PFSK-1 (cell line): ENCODE measurements around the gene LRP6.

Experiments
- FOXP2 ChIP-seq: optimal IDR thresholded peaks from 2 replicates; pipeline ENCODE3; 2011; ENCODE audit warnings: borderline replicate concordance, control low read depth, inconsistent platforms; ENCODE audit not compliant: insufficient read depth; ENCODE audit errors: extremely low read length, extremely low read depth
- POLR2AphosphoS5 ChIP-seq: IDR thresholded peaks from 2 replicates; pipeline ENCODE4 v1.6.1; 2012; ENCODE audit warnings: low read depth, mild to moderate bottlenecking, control low read depth, low read length, moderate library complexity
- REST ChIP-seq, 2 experiments: IDR thresholded peaks; 2 replicates each; pipeline versions ENCODE4 v1.6.1 to v1.8.0; 2011 to 2012; ENCODE audit warnings: low read depth in 2 of 2, low read length in 2 of 2, control low read depth in 1 of 2, inconsistent platforms in 1 of 2, mild to moderate bottlenecking in 1 of 2, moderate library complexity in 1 of 2; ENCODE audit not compliant: insufficient read depth in 1 of 2
- SIN3A ChIP-seq: IDR thresholded peaks from 2 replicates; pipeline ENCODE4 v1.6.1; 2012; ENCODE audit warnings: mild to moderate bottlenecking, low read length, moderate library complexity, borderline replicate concordance; ENCODE audit not compliant: insufficient read depth
- TAF1 ChIP-seq: IDR thresholded peaks from 2 replicates; pipeline ENCODE4 v1.6.1; 2012; ENCODE audit warnings: low read length, control low read depth, borderline replicate concordance; ENCODE audit not compliant: insufficient read depth

LRP6 gene

GRCh38 chr12:12191008-12191407, 75.8 kb downstream of the LRP6 start:
- no peak for TF ChIP-seq SIN3A
- TF ChIP-seq TAF1: no peak
- TF ChIP-seq FOXP2: no peak
- no peak for TF ChIP-seq REST (IDR thresholded peaks at IDR 0.05; ENCODE audit: insufficient read depth in 1 of 2, low read depth in 2 of 2, low read length in 2 of 2)
- TF ChIP-seq POLR2AphosphoS5: no peak

DNA sequence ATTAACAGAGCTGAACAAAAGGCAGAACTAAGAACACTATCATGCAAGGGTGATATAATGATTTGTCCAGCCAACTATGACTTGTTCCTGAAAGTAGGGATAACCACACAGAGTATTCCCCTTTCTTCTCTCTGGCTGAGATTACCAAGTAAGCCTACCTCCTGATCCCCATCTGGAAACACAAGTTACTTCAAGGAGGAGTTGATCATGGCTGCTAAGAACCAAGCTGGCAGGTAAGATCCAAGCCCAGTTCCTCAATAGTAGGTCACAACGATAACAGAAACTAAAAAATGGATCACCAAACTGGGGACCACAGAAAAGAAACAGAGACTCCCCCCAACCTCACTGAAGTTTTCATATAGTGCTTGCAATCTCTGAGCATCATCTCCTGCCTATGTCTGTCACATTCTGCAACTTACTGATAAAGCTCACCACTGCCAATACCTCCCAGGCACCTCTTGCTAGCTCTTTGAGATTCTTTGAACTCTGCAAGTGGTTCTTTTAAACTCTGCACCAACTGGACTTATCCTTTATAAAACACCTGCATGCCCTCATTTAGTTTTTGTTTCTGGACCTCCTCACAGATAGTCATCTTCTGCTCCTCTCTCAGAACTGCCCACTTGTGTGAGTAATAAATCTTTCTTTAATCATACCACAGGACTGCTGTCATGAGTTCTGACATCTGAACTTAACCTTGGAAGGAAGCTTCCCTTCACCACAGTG, 76.6 kb downstream of the LRP6 start:
- TF ChIP-seq TAF1: no peak
- no peak for TF ChIP-seq REST (IDR thresholded peaks at IDR 0.05; ENCODE audit: insufficient read depth in 1 of 2, low read depth in 2 of 2, low read length in 2 of 2)
- no peak for TF ChIP-seq FOXP2
- no peak for TF ChIP-seq POLR2AphosphoS5
- TF ChIP-seq SIN3A: no peak

DNA sequence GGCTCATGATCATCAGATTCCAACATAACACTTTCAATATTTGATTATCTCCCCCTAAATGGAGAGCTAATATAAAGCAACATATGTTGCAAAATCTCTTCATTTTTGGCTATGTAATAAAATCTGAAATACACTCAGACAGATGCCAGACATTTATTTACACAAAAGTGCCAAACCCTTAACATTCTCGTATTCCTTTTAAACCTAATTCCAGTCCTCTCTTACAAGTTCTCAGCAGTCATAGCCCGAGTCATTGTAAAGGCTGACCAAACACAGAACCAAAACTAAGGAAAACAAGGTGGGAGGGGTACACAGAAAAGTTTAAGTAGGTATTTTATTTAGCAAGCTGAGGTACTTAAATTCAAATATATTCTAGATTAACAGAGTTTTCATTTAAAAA, 81.4 kb downstream of the LRP6 start:
- no peak for TF ChIP-seq POLR2AphosphoS5

- TF ChIP-seq REST (IDR thresholded peaks at IDR 0.05; ENCODE audit: insufficient read depth in 1 of 2, low read depth in 2 of 2, low read length in 2 of 2) (no peak), FOXP2 (no peak), SIN3A (no peak), POLR2AphosphoS5 (no peak), TAF1 (no peak)
Measured at GRCh38 chr12:12182703-12183365, 84.0 kb downstream of the LRP6 start.

GRCh38 chr12:12181511-12181910, 85.3 kb downstream of the LRP6 start:
- TF ChIP-seq SIN3A (no peak), POLR2AphosphoS5 (no peak), FOXP2 (no peak), TAF1 (no peak), REST (IDR thresholded peaks at IDR 0.05; ENCODE audit: insufficient read depth in 1 of 2, low read depth in 2 of 2, low read length in 2 of 2) (no peak)
